ENCODE data around the gene AQP6.
"Not testable (repeated sequence)": the region's sequence is repeated elsewhere in the genome, so short reads cannot be mapped to it uniquely, and the experiment has no call there.

The AQP6 gene

DNA sequence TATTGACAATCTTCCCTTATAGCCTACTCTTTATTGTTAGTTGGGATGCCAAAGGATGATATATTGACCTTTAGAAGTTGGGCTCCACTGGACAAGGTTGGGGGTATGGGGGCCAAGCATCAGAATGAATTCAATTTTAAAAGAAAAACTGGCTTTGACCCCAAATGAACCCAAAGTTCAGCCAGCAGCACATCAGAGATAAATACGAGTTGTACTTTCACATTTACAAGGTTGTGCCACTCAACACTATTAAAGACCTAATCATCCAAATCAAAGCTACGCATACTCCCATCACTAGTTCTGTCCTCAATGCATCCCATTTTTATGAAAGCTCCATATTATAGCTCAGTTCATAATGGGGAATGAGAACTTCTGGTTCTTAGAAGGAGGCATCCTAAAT is 16.7 kb downstream of the AQP6 start:
- not testable (repeated sequence) for DNase-seq (ENCODE audit: low read depth in 2 of 2)

GRCh38 chr12:49990273-49990672 is 17.5 kb downstream of the AQP6 start:
- no peak for DNase-seq (ENCODE audit: low read depth in 2 of 2)

- no peak for DNase-seq (ENCODE audit: low read depth in 2 of 2)
Observed at GRCh38 chr12:49998453-49998852, 25.7 kb downstream of the AQP6 start.

- DNase-seq (ENCODE audit: low read depth in 2 of 2): no peak
Observed at GRCh38 chr12:50003595-50003994, 30.8 kb downstream of the AQP6 start.

- no peak for DNase-seq (ENCODE audit: low read depth in 2 of 2)
Observed at GRCh38 chr12:50004696-50005095, 31.9 kb downstream of the AQP6 start.

- DNase-seq (ENCODE audit: low read depth in 2 of 2): no peak
Observed at GRCh38 chr12:50005175-50005574, 32.4 kb downstream of the AQP6 start.

DNA sequence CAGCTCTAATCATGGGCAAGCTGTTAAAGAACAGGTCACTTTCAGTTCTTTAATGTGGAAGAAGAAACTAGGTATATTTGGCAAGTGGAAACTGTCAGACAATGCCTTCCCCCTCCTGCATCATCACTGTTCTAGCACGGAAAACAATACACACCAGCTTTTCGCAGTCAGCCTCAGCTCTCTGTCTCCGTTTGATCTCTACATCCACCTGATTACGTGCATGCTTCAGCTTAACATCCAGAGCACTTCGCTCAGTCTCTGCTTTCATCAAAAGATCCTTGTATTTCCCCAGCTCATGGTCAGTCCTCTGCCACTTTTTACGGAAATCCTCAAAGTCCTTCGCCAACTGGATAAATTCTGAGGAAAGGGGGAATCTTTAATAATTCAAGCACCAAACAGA is 33.5 kb downstream of the AQP6 start:
- DNase-seq (ENCODE audit: low read depth in 2 of 2): no peak

DNA sequence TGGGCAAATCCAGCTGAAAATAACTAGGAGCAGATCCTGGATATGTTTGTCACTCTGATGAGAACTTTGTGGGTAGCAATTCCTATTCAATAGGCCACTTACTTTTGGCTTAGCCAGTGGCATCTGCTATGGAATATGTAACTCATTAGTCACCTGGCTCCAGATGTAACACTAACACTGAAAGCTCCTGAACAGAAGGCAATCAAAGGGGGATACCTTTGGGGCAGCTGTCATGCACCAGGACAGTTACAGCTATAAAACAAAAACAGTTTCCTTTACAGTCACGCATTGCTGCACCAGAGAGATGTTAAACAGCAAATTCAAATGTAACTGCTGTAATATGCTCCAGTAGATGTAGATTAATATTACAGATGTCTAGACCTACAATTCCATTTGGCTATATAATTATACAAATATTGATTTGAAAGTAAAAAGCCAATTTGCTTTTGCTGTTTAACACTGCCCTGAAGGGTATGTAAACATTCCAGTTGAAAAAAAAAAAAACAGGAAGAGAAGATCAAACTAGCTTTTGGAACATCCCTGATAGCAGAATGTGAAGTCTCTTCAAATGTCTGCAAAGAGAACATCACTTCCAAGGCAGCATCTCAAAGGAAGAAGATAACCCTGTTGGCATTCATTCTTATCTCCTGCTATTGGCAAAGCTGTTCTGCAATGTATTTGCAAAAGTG is 34.2 kb downstream of the AQP6 start:
- no peak for DNase-seq (ENCODE audit: low read depth in 2 of 2)

GRCh38 chr12:50013361-50014147 is 40.8 kb downstream of the AQP6 start:
- no peak for DNase-seq (ENCODE audit: low read depth in 2 of 2)

- no peak for DNase-seq (ENCODE audit: low read depth in 2 of 2)
Observed at GRCh38 chr12:50014342-50014741, 41.6 kb downstream of the AQP6 start.

DNA sequence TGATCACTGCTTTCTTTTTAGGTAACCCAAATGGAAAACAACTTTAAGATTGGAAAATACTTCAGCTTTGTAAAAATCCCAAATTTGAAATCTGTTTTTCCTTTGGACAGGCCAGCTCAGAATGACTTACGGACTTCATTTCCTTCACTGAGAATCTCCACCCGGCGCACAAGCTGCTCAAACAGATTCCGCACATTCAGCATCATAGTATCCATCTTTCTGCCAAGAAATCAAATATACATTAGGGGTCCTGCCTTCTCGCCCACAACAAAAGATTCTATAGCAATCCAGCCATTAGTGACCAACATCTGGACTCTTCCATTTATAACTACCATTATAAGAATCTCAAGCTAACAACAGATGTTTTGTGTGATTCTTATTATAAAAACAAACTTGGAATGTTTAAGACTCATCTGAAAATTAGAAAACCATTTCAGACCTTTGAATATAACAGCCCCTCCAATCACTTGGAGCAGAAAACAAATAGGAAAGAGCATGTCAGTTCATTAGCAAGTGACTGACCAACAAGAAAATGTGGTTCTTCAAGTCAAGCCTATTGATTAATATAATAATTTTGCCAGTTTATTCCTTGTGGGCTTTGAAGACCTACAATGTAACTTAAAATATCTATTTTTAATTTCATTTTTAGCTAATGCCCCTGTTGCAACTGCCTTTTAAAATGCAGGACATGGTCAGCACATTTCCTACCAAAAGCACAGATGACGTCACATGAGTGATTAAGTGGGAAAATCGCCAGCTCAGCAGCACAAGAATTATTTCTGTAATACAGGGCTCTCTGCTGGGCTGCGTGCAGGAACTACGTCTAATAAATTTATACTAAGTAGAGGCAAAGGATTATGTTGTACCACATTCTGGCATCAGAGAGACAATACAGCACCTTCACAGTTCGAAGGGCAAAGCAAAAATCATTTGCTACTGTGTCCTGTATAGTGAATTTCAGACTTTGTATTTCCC is 44.0 kb downstream of the AQP6 start:
- DNase-seq (ENCODE audit: low read depth in 2 of 2): no peak

GRCh38 chr12:50017641-50018040 is 44.9 kb downstream of the AQP6 start:
- DNase-seq (ENCODE audit: low read depth in 2 of 2): no peak

GRCh38 chr12:50018154-50018553 is 45.4 kb downstream of the AQP6 start:
- no peak for DNase-seq (ENCODE audit: low read depth in 2 of 2)

- no peak for DNase-seq (ENCODE audit: low read depth in 2 of 2)
Observed at GRCh38 chr12:50018968-50019367, 46.2 kb downstream of the AQP6 start.

DNA sequence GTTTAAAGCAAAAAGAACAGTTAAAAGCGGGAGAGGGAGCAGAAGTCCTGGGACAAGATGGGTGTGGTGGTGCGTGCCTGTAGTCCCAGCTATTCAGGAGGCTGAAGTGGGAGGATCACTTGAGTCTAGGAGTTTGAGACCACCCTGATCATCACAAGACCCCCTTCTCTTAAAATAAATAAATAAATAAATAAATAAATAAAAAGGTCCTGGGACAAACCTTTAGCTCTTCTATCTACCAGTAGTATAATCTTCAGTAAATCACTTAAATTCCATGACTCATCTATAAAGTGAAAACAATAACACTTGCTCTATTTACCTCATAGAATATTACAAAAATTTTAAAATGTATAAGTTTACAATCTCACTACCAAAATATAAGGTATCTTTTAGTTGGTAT is 46.8 kb downstream of the AQP6 start:
- DNase-seq (ENCODE audit: low read depth in 2 of 2): no peak

DNA sequence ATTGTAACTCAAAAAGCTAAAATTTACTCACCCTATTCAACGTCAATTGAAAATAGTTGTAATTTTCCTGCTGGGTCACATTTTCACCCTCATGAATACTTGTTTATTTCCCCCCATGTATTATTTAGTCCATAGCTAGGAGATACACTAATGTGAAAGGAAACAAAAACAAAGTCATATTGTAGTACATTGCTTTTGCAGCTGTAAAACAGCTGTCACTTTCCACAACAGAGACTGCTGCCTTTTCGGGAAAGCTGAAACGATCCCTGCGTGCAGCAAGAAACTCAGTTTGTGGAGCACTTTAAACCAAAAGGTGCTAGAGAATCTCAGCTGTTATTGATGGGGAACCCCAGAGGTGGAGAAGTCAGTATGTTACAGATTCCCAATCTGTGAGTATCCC is 48.3 kb downstream of the AQP6 start:
- no peak for DNase-seq (ENCODE audit: low read depth in 2 of 2)

DNA sequence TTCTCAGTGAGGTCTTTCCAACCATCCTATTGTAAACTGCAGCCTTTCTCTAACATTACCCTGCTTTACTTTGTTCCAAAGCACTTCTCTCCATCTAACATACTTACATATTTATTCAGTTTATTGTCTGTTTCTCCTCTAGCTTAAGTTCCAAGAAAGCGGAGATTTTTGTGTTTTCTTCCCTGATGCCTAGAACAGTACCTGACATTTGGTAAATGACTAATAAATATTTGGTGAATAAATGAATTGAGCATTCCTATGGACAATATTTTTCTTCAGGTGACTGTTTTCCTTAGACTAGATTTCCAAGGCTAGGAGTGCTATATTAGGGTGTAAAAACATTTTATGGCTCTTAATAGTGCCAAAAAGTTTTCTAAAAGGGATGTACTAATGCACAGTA is 50.2 kb downstream of the AQP6 start:
- no peak for DNase-seq (ENCODE audit: low read depth in 2 of 2)

GRCh38 chr12:50024227-50024626 is 51.5 kb downstream of the AQP6 start:
- DNase-seq (ENCODE audit: low read depth in 2 of 2): no peak

DNA sequence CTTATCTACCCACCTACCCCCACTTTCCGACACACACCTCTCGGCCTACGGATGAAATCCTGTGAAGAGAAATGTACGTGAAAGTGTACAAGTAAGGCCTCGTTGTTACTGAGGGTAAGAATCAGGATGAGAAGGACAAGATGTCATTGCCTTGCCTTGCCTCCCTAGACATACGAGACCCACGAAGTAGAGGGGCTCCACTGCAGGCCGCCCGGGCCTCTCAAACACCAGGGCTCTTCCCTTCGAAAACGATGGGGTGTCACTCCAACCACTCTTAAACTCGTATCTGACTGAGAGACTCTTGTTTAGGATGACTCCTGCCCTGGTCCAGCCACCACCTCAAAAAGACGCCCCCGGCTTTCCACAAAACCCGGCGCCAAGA is 52.0 kb downstream of the AQP6 start:
- DNase-seq (ENCODE audit: low read depth in 2 of 2): no peak

DNA sequence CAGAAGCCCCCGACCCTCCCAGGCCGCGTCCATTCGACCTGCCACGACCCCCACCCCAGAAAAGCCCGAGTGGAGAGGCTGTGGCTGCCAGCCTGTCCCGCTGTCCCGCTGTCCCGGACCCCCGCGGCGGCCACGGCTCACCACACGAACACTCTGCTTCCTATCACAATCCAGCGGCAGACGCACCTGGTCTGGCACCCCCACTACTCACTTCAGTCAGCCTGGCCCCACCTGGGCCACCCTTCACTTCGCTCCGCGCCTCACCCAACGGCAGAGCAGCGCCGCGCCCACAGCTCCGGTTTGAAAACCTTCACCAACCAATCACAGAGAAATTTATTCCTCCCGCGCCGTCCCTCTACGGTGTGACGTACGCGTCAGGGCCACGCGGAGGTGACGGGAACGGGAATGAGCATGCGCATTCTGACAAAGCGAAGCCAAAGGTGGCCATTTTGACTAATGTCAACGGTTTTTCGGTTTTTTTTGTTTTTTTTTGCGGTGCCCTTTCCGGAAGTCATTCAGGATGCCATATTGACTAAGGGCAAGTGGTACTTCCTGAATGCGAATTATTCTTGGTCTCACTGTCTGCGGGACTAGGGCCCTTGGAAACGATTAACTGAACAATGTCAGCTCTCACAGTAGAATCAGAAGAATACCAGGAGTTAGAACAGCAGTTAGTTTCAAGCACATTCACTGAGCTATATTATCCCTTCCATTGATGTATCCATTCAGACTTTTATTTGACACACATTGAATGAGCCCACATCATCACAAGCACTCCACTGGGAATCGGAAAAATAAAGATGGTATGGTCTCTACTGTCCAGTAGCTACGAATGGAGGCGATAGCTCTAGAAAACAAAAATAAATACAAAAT is 52.7 kb downstream of the AQP6 start, which contains the start of gene RACGAP1:
Gene RACGAP1 (minus strand): TSS at position 308 of the 873 bp plus-strand sequence. CDS start 8,779 bp downstream, outside the sequence.
- DNase-seq (ENCODE audit: low read depth in 2 of 2): peak; percentile 87 to 89

- no peak for DNase-seq (ENCODE audit: low read depth in 2 of 2)
Observed at GRCh38 chr12:50026691-50027090, 53.9 kb downstream of the AQP6 start.

Data from stimulated activated CD8-positive, alpha-beta memory T cell treated with anti-CD3 and anti-CD28 coated beads, Interleukin-7, amount 100 ng/mL, for 1 hour (primary cell).